WTC11 (cell line): Measurements from ENCODE around the gene CST9.

Source experiments
- CBFB ChIP-seq: sonication (generic); formaldehyde crosslinking; IDR thresholded peaks from 2 replicates; pipeline ENCODE4 v1.8.1; 2022; ENCODE audit warnings: mild to moderate bottlenecking, low read depth, missing genetic modification reagents
- ESRRA ChIP-seq: sonication (generic); formaldehyde crosslinking; IDR thresholded peaks from 2 replicates; pipeline ENCODE4 v1.8.1; 2022; ENCODE audit warnings: mild to moderate bottlenecking, missing genetic modification reagents, borderline replicate concordance
- JUN ChIP-seq: sonication (generic); formaldehyde crosslinking; IDR thresholded peaks from 2 replicates; pipeline ENCODE4 v1.8.0; 2023; ENCODE audit warnings: mild to moderate bottlenecking, missing genetic modification reagents
- NR2C2 ChIP-seq: sonication (generic); formaldehyde crosslinking; IDR thresholded peaks from 2 replicates; pipeline ENCODE4 v1.8.0; 2022; ENCODE audit warnings: mild to moderate bottlenecking, missing genetic modification reagents
- SMAD3 ChIP-seq: sonication (generic); formaldehyde crosslinking; IDR thresholded peaks from 2 replicates; pipeline ENCODE4 v1.8.0; 2022; ENCODE audit warnings: missing genetic modification reagents, mild to moderate bottlenecking, borderline replicate concordance
- SMAD4 ChIP-seq: sonication (generic); formaldehyde crosslinking; IDR thresholded peaks from 2 replicates; pipeline ENCODE4 v1.8.0; 2022; ENCODE audit warnings: mild to moderate bottlenecking, missing genetic modification reagents
- SOX15 ChIP-seq: fragments of 250-450 bp; sonication (Bioruptor Pico); IDR thresholded peaks from 2 replicates; pipeline ENCODE4 v1.9.0; 2021; ENCODE audit warnings: mild to moderate bottlenecking
- ZNF121 ChIP-seq: sonication (generic); formaldehyde crosslinking; IDR thresholded peaks from 2 replicates; pipeline ENCODE4 v1.8.0; 2023; ENCODE audit warnings: missing genetic modification reagents
- ZNF232 ChIP-seq: sonication (generic); formaldehyde crosslinking; IDR thresholded peaks from 2 replicates; pipeline ENCODE4 v1.8.0; 2022; ENCODE audit warnings: mild to moderate bottlenecking, missing genetic modification reagents
- ZNF317 ChIP-seq: sonication (generic); formaldehyde crosslinking; IDR thresholded peaks from 2 replicates; pipeline ENCODE4 v1.8.1; 2023; ENCODE audit warnings: low read depth, mild to moderate bottlenecking, moderate library complexity, missing genetic modification reagents, borderline replicate concordance
- ZNF416 ChIP-seq: fragments of 250-450 bp; sonication (Bioruptor Pico); IDR thresholded peaks from 2 replicates; pipeline ENCODE4 v1.9.0; 2021; ENCODE audit warnings: mild to moderate bottlenecking, inconsistent platforms
- TF ChIP-seq, protein P1 (sequence below): fragments of 200-600 bp; IDR thresholded peaks from 2 replicates; pipeline ENCODE4 v1.8.0; 2022; ENCODE audit warnings: antibody characterized with exemption
- TF ChIP-seq, protein P2 (sequence below): sonication (generic); formaldehyde crosslinking; conservative IDR thresholded peaks from 2 replicates; pipeline ENCODE4 v1.8.1; 2022; ENCODE audit warnings: mild to moderate bottlenecking, missing genetic modification reagents

DNA sequence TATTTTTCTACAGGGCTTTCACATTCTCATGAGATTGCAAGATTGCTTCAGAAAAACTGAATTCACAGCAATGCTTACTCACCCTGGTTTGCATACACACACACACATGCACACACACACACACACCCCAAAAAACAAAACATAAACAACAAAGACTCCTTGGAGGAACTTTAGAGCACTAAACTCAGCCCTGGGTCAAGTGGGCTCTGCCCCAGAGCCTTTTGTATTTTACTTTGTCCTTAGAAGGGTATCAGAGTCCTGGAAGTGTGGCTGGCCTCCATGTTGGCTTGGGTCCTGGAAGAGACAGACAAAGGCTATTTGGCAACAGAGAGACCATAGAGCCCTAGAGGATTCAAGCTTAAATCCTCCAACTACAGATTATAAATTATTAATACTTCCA is 8.0 kb upstream of the CST9 start:
- TF ChIP-seq, protein P1, sequence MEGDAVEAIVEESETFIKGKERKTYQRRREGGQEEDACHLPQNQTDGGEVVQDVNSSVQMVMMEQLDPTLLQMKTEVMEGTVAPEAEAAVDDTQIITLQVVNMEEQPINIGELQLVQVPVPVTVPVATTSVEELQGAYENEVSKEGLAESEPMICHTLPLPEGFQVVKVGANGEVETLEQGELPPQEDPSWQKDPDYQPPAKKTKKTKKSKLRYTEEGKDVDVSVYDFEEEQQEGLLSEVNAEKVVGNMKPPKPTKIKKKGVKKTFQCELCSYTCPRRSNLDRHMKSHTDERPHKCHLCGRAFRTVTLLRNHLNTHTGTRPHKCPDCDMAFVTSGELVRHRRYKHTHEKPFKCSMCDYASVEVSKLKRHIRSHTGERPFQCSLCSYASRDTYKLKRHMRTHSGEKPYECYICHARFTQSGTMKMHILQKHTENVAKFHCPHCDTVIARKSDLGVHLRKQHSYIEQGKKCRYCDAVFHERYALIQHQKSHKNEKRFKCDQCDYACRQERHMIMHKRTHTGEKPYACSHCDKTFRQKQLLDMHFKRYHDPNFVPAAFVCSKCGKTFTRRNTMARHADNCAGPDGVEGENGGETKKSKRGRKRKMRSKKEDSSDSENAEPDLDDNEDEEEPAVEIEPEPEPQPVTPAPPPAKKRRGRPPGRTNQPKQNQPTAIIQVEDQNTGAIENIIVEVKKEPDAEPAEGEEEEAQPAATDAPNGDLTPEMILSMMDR, result no peak
- TF ChIP-seq SOX15 (CRISPR knock-in tag), result no peak
- no peak for TF ChIP-seq ZNF232
- TF ChIP-seq ESRRA (CRISPR knock-in tag), result no peak
- no peak for TF ChIP-seq CBFB (CRISPR knock-in tag)
- TF ChIP-seq ZNF317, result no peak
- no peak for TF ChIP-seq ZNF121 (CRISPR knock-in tag)
- TF ChIP-seq ZNF416 (CRISPR knock-in tag), result no peak
- TF ChIP-seq, protein P2, sequence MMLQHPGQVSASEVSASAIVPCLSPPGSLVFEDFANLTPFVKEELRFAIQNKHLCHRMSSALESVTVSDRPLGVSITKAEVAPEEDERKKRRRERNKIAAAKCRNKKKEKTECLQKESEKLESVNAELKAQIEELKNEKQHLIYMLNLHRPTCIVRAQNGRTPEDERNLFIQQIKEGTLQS (CRISPR knock-in tag), result no peak
- TF ChIP-seq SMAD4 (CRISPR knock-in tag), result no peak
- no peak for TF ChIP-seq SMAD3
- TF ChIP-seq NR2C2 (CRISPR knock-in tag), result no peak
- no peak for TF ChIP-seq JUN (CRISPR knock-in tag)
